SH-SY5Y (cell line): ENCODE results near the gene ZNF644.

Experiments used
- GATA2 ChIP-seq: IDR thresholded peaks from 2 replicates; pipeline ENCODE4 v1.6.1; 2011; ENCODE audit warnings: mild to moderate bottlenecking, low read depth, low read length
- GATA3 ChIP-seq: IDR thresholded peaks from 2 replicates; pipeline ENCODE4 v1.6.1; 2011; ENCODE audit warnings: low read depth, mild to moderate bottlenecking, low read length, moderate library complexity

Gene ZNF644

GRCh38 chr1:91026777-91027176 lies 4.9 kb upstream of the ZNF644 start:
- TF ChIP-seq GATA2 (no peak), GATA3 (no peak)

GRCh38 chr1:91026320-91026719 lies 4.5 kb upstream of the ZNF644 start:
- TF ChIP-seq GATA2 (no peak), GATA3 (no peak)

- no peak for TF ChIP-seq GATA3
- TF ChIP-seq GATA2: no peak
These were observed 2.8 kb upstream of the ZNF644 start for GRCh38 chr1:91024481-91025119.

DNA sequence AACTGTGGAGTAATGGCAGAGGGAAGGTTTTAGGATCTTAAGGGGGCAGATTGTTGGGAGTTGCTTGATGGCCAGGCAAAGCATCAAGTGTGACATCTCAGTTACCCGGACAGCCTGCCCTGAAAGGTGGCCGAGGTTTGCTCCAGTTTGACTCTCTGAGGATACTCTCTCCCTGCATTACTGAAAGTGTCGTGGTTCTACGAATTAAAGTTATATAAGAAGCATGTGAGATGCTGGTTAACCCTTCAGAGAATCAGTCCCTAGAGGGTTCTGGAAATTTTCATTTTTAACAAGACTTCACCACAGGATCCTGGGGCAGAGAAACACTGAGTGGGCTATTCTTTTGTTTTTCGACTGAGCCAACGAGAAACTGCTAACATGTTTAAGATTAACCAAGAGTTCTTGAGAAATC lies 689 bp upstream of the ZNF644 start:
- TF ChIP-seq GATA3 (no peak), GATA2 (no peak)

DNA sequence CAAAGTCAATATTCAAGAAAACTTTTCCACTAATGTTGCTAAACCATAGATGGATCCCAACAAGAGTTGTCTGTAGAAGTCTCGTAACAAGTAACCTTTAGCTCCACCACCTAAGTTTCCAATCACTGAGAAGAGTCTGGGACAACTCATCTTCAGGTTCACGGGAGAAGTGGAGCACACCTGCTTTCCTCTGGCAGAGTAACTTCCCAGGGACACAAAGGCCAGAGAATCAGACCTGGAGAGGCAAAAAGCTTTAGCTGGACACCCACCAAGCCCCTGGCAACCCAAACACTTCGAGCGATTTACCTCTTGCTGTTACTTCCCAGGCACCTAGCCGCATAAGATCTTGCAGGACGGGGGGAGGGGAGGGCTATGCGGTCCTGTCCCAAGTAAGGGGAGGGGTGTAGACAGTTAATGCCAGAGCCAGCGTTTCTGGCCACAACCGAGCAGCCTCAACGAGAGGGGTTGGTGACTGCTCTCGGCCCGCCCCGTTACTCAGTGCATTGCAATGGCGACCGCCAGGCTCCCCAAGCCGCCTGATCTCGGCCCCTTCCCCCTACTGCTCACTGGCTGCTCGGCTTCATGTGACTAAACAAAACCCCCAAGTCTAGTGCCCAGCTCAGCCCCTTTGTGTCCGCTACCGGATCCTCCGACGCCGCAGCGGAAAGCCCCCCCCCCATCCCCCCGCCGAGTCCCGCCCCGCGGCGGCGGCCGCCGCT lies 709 bp downstream of the ZNF644 start:
- TF ChIP-seq GATA2 (no peak), GATA3 (no peak)

DNA sequence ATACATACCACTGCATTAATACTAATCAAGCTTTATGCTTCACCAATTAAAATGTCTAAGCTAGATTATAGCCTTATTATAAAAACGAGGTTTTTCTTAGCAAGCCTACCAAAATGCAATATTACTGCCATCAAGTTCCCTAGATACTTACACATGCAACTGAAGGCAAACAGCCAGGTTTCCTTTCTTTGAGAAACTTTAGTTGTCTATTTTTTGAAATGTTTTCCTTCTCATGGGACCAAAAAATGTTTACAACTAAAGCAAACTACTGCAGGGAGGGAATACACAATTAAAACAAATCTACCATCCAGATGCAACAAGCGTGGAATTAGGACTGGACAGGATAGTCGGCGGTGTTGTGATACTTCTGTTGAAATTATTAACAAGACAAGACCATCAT lies 1.3 kb downstream of the ZNF644 start:
- no peak for TF ChIP-seq GATA2
- no peak for TF ChIP-seq GATA3

DNA sequence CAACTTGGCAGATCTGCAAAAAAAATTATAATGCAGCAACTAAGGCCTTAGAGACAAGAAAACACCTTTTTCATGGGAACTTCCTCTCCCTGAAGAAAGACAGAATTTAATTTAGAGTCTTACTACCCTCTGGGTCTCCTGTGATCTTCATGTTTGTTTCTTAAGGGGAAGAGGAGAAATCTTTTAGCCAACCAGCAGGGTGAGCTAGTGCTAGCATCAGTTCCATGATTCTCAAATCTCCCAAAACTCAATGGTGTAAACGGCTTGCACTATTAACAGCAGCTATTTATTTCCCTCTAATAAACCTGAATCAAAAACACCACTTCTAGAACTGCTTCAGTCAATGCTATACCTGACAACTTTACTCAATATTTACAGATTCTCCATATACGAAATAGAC lies 3.8 kb downstream of the ZNF644 start:
- TF ChIP-seq GATA3 (no peak), GATA2 (no peak)

- TF ChIP-seq GATA3 (no peak), GATA2 (no peak)
These were observed 5.9 kb downstream of the ZNF644 start for GRCh38 chr1:91015794-91016550.

DNA sequence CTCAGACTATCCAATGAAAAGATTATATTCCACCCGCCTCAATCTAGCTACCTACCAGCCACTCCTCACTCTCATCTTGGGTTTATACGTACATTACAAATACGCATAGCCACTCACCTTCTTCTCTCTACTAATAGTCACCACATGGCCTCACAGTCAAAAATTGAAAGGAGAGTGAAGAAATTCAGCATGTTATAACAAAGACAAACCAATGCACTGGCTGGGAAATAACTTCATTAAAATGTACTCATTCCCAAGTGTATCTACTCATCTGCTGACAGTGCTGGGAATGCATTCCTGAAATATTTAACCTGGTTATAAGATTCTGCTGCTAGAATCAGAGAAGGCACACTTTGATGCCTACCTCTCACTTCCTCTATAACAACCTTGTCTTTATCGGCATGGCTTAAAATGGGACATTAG lies 6.5 kb downstream of the ZNF644 start:
- TF ChIP-seq GATA3 (no peak), GATA2 (no peak)

GRCh38 chr1:91014475-91014874 lies 7.4 kb downstream of the ZNF644 start:
- TF ChIP-seq GATA2: no peak
- TF ChIP-seq GATA3: no peak

GRCh38 chr1:91013302-91013701 lies 8.5 kb downstream of the ZNF644 start:
- TF ChIP-seq GATA2 (no peak), GATA3 (no peak)

- TF ChIP-seq GATA2: no peak
- TF ChIP-seq GATA3: no peak
These were observed 9.6 kb downstream of the ZNF644 start for GRCh38 chr1:91012196-91012595.

GRCh38 chr1:91011726-91012125 lies 10.1 kb downstream of the ZNF644 start:
- TF ChIP-seq GATA3 (no peak), GATA2 (no peak)

DNA sequence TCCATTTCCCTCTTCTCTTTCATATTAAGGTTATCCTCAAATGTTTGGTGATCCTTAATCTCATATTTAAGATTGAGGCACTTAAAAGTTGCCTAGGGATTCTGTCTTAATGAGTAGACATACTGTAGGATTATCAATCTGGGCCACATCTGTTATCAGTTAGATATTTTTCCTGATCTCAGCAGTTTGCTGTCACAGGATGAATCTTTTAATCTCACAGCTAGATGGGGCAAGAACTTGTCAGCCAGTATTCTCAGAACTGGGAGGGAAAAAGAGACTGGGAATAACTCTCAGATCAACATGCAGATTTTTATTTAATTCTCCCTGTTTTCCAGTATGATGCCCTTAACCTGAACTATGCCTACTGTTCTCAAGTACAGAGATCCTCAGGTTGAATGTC lies 14.0 kb downstream of the ZNF644 start:
- TF ChIP-seq GATA3 (no peak), GATA2 (no peak)

DNA sequence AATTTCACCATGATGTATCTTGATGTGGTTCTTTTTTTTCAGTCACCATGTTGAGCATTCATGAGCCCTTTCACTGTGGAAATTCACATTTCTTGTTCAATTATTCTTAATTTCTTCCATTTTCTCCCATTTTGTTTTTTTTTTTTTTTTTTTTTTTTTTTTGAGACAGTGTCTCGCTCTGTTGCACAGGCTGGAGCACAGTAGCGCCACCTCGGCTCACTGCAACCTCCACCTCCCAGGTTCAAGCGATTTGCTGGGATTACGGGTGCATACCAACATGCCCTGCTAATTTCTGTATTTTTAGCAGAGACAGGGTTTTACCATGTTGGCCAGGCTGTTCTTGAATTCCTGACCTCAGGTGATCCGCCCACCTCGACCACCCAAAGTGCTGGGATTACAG lies 14.7 kb downstream of the ZNF644 start:
- TF ChIP-seq GATA2: no peak
